HCT116 (cell line): ENCODE results near the gene TRPM8. TPM values are rescaled to one million over a fixed set of nuclear protein-coding genes. Genes with fewer than 3 reads are reported as not detected.

Experiments
- ATAC-seq: fragments of 200-7000 bp; cut with Tn5 transposase; 2 replicates; pipeline ENCODE4 v1.9.1; 2020; ENCODE audit warnings: mild to moderate bottlenecking, moderate library complexity
- BruUV-seq: library from RNA; stranded (reverse); fragments of 400-500 nt; replicated peaks from 2 replicates; lab custom pipeline; 2021; lab: Mats Ljungman, UMichigan
- CTCF ChIA-PET: fragments of 300-600 bp; sonication (Branson Sonifier 250); formaldehyde crosslinking; loops from one replicate; lab custom pipeline; 2021; ENCODE audit warnings: antibody characterized with exemption; lab: Charles Lee
- POLR2A ChIA-PET: fragments of 300-600, 350-600 bp; sonication (Branson Sonifier 250); formaldehyde crosslinking; loops from one replicate; lab custom pipeline; 2021; ENCODE audit warnings: antibody characterized with exemption; lab: Charles Lee
- RAD21 ChIA-PET, 2 experiments: fragments of 300-600 bp; sonication (Branson Sonifier 250); formaldehyde crosslinking; loops; one replicate each; lab custom pipeline; 2023; ENCODE audit warnings: low total read pairs in 2 of 2; ENCODE audit not compliant: uncharacterized antibody in 2 of 2, unreplicated experiment in 2 of 2, low non-redundant PET in 1 of 2; lab: Charles Lee
- DNase-seq: peaks from one replicate; pipeline ENCODE4 v3.0.0-alpha.2; 2010; ENCODE audit warnings: low read depth, low spot score
- H2AFZ ChIP-seq: fragments of 200-600 bp; shearing (Covaris generic), sonication (generic); 2 replicates; pipeline ENCODE4 v1.6.1; 2017; ENCODE audit warnings: low read depth, mixed run types, mixed read lengths, antibody characterized with exemption, low read length; ENCODE audit not compliant: poor library complexity, severe bottlenecking
- H3K27ac ChIP-seq: 2 replicates; pipeline ENCODE4 v1.5.1; 2012; ENCODE audit warnings: low read depth, low read length
- H3K27me3 ChIP-seq: fragments of 200-600 bp; sonication (generic); 2 replicates; pipeline ENCODE4 v1.6.1; 2016; ENCODE audit warnings: mixed run types, low read length, mixed read lengths; ENCODE audit not compliant: insufficient read depth
- H3K36me3 ChIP-seq, 2 experiments: fragments of 200-500 bp in 1 of 2; fragments of 200-600 bp in 1 of 2; sonication (Bioruptor generic) in 1 of 2; sonication (generic) in 1 of 2; 2 replicates each; pipeline versions ENCODE4 v1.5.1 to v1.6.1; 2014 to 2016; ENCODE audit warnings: low read length in 2 of 2, inconsistent platforms in 1 of 2, mixed read lengths in 1 of 2, mixed run types in 1 of 2; ENCODE audit not compliant: insufficient read depth in 2 of 2, control insufficient read depth in 1 of 2
- H3K4me1 ChIP-seq, 2 experiments: fragments of 200-600 bp in 1 of 2; sonication (generic) in 1 of 2; 2 replicates each; pipeline versions ENCODE4 v1.5.1 to v1.6.1; 2012 to 2017; ENCODE audit warnings: low read length in 2 of 2, inconsistent platforms in 1 of 2, mild to moderate bottlenecking in 1 of 2, mixed read lengths in 1 of 2, mixed run types in 1 of 2, moderate library complexity in 1 of 2; ENCODE audit not compliant: insufficient read depth in 2 of 2, control insufficient read depth in 1 of 2
- H3K4me2 ChIP-seq: fragments of 200-600 bp; sonication (generic); 2 replicates; pipeline ENCODE4 v1.6.1; 2017; ENCODE audit warnings: mixed run types, low read length, mixed read lengths
- H3K4me3 ChIP-seq, 2 experiments: fragments of 200-600 bp in 1 of 2; sonication (generic) in 1 of 2; replicated peaks in 1 of 2; 2 replicates each; pipeline ENCODE4 v1.5.1; 2011 to 2016; ENCODE audit warnings: low read length in 2 of 2, control low read depth in 1 of 2, low read depth in 1 of 2, mild to moderate bottlenecking in 1 of 2, mixed read lengths in 1 of 2, mixed run types in 1 of 2
- H3K79me2 ChIP-seq: fragments of 200-600 bp; sonication (generic); 2 replicates; pipeline ENCODE4 v1.6.1; 2017; ENCODE audit warnings: mild to moderate bottlenecking, mixed run types, low read length, moderate library complexity, mixed read lengths; ENCODE audit not compliant: insufficient read depth
- H3K9ac ChIP-seq: fragments of 200-600 bp; sonication (generic); 2 replicates; pipeline ENCODE4 v1.6.1; 2016; ENCODE audit warnings: low read length, mixed read lengths
- H3K9me2 ChIP-seq: fragments of 200-600 bp; sonication (generic), shearing (Covaris generic); 2 replicates; pipeline ENCODE4 v1.6.1; 2017; ENCODE audit warnings: mixed run types, mild to moderate bottlenecking, moderate library complexity; ENCODE audit not compliant: insufficient read depth
- H3K9me3 ChIP-seq, 2 experiments: fragments of 200-500 bp in 1 of 2; fragments of 200-600 bp in 1 of 2; sonication (Bioruptor generic) in 1 of 2; sonication (generic) in 1 of 2; 2 replicates each; pipeline ENCODE4 v1.6.1; 2014 to 2017; ENCODE audit warnings: low read length in 2 of 2, mixed read lengths in 2 of 2, inconsistent platforms in 1 of 2, low read depth in 1 of 2, mild to moderate bottlenecking in 1 of 2, mixed run types in 1 of 2, moderate library complexity in 1 of 2; ENCODE audit not compliant: control insufficient read depth in 1 of 2, insufficient read depth in 1 of 2
- H4K20me1 ChIP-seq: fragments of 200-600 bp; sonication (generic), shearing (Covaris generic); 2 replicates; pipeline ENCODE4 v1.6.1; 2017; ENCODE audit warnings: mixed run types, mild to moderate bottlenecking, moderate library complexity; ENCODE audit not compliant: insufficient read depth
- CEBPB ChIP-seq: IDR thresholded peaks from 2 replicates; pipeline ENCODE4 v1.6.1; 2012; ENCODE audit warnings: low read depth
- EGR1 ChIP-seq: IDR thresholded peaks from 2 replicates; pipeline ENCODE4 v1.6.1; 2012; ENCODE audit warnings: low read depth
- ELF1 ChIP-seq: IDR thresholded peaks from 2 replicates; pipeline ENCODE4 v1.6.1; 2012; ENCODE audit warnings: low read depth, borderline replicate concordance
- EZH2 ChIP-seq: fragments of 200-600 bp; sonication (generic); IDR thresholded peaks from 2 replicates; pipeline ENCODE4 v1.6.1; 2017; ENCODE audit warnings: antibody characterized with exemption, mixed run types
- EZH2phosphoT487 ChIP-seq: fragments of 200-600 bp; IDR thresholded peaks from 2 replicates; pipeline ENCODE4 v1.6.1; 2018; ENCODE audit warnings: antibody characterized with exemption, borderline replicate concordance
- FOSL1 ChIP-seq: IDR thresholded peaks from 2 replicates; pipeline ENCODE4 v1.6.1; 2012; ENCODE audit warnings: low read depth
- JUND ChIP-seq: IDR thresholded peaks from 2 replicates; pipeline ENCODE4 v1.6.1; 2012
- POLR2AphosphoS5 ChIP-seq: IDR thresholded peaks from 2 replicates; pipeline ENCODE4 v1.6.1; 2011; ENCODE audit warnings: mild to moderate bottlenecking, low read depth, low read length, moderate library complexity
- RAD21 ChIP-seq: IDR thresholded peaks from 2 replicates; pipeline ENCODE4 v1.6.1; 2012; ENCODE audit warnings: low read depth, mild to moderate bottlenecking
- SP1 ChIP-seq: IDR thresholded peaks from 2 replicates; pipeline ENCODE4 v1.6.1; 2012; ENCODE audit warnings: low read depth
- YY1 ChIP-seq: IDR thresholded peaks from 2 replicates; pipeline ENCODE4 v1.6.1; 2011; ENCODE audit warnings: low read length, low read depth, moderate library complexity, mild to moderate bottlenecking; ENCODE audit not compliant: insufficient replicate concordance; ENCODE audit errors: extremely low read depth
- ZBTB33 ChIP-seq: IDR thresholded peaks from 2 replicates; pipeline ENCODE4 v1.6.1; 2011; ENCODE audit warnings: mild to moderate bottlenecking, low read length, moderate library complexity; ENCODE audit not compliant: insufficient replicate concordance; ENCODE audit errors: extremely low read depth
- ZFX ChIP-seq: fragments of 450-650 bp; IDR thresholded peaks from 2 replicates; pipeline ENCODE4 v1.6.1; 2017
- intact Hi-C: fragments of 100-400 bp; cut with micrococcal nuclease; formaldehyde crosslinking; loops from 2 replicates; pipeline ENCODE4 v1.10.0; 2022
- total RNA-seq: library from RNA; stranded (reverse); gene quantifications from one replicate; pipeline ENCODE4 v1.2.1, GENCODE V29; 2021; ENCODE audit not compliant: unreplicated experiment
- TF ChIP-seq, protein P1 (sequence below): IDR thresholded peaks from 2 replicates; pipeline ENCODE4 v1.6.1; 2012; ENCODE audit warnings: low read depth
- TF ChIP-seq, protein P2 (sequence below): IDR thresholded peaks from 2 replicates; pipeline ENCODE4 v1.6.1; 2012

Gene TRPM8
- total RNA-seq, 1 experiment from 2014 or later, result 0.39 TPM

GRCh38 chr2:233952335-233952734, 35.2 kb downstream of the TRPM8 start:
- RAD21 ChIA-PET, result no interaction called here
- CTCF ChIA-PET, result no interaction called here

GRCh38 chr2:233953087-233953801, 36.1 kb downstream of the TRPM8 start:
- Histone ChIP-seq H3K27me3 (peaks cover 12% of the 10 kb centered on the region; the same call in 1 of the 2 replicates), H3K9me2 (no peaks in the 10 kb centered on the region), H3K4me3 (no peak overlapping the region), H2AFZ (no peak overlapping the region), H3K36me3 (no peaks in the 10 kb centered on the region), H3K79me2 (no peaks in the 10 kb centered on the region), H3K27ac (no peak overlapping the region), H3K9me3 (no peaks in the 10 kb centered on the region), H3K9ac (no peak overlapping the region), H3K4me1 (no peaks in the 10 kb centered on the region), H4K20me1 (no peaks in the 10 kb centered on the region), H3K4me2 (no peak overlapping the region)
- no TSS peak for BruUV-seq
- intact Hi-C loops, result no loop called here
- ATAC-seq (no peak), DNase-seq (no peak)
- CTCF ChIA-PET, result no interaction called here
- POLR2A ChIA-PET, result no interaction called here
- RAD21 ChIA-PET, result no interaction called here
- TF ChIP-seq ZBTB33 (no peak), RAD21 (no peak), ELF1 (no peak), EZH2phosphoT487 (no peak), CEBPB (no peak), EGR1 (no peak), EZH2 (no peak), SP1 (no peak), ZFX (no peak), JUND (no peak), FOSL1 (no peak)
- TF ChIP-seq, protein P1, sequence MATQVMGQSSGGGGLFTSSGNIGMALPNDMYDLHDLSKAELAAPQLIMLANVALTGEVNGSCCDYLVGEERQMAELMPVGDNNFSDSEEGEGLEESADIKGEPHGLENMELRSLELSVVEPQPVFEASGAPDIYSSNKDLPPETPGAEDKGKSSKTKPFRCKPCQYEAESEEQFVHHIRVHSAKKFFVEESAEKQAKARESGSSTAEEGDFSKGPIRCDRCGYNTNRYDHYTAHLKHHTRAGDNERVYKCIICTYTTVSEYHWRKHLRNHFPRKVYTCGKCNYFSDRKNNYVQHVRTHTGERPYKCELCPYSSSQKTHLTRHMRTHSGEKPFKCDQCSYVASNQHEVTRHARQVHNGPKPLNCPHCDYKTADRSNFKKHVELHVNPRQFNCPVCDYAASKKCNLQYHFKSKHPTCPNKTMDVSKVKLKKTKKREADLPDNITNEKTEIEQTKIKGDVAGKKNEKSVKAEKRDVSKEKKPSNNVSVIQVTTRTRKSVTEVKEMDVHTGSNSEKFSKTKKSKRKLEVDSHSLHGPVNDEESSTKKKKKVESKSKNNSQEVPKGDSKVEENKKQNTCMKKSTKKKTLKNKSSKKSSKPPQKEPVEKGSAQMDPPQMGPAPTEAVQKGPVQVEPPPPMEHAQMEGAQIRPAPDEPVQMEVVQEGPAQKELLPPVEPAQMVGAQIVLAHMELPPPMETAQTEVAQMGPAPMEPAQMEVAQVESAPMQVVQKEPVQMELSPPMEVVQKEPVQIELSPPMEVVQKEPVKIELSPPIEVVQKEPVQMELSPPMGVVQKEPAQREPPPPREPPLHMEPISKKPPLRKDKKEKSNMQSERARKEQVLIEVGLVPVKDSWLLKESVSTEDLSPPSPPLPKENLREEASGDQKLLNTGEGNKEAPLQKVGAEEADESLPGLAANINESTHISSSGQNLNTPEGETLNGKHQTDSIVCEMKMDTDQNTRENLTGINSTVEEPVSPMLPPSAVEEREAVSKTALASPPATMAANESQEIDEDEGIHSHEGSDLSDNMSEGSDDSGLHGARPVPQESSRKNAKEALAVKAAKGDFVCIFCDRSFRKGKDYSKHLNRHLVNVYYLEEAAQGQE, result no peak

More at GRCh38 chr2:233952335-233952734, 35.2 kb downstream of the TRPM8 start:
- no peak overlapping the region for H2AFZ ChIP-seq
- DNase-seq (no peak), ATAC-seq (no peak)
- POLR2A ChIA-PET, result no interaction called here
- no peak overlapping the region for H3K9ac ChIP-seq
- H3K27ac ChIP-seq, result no peak overlapping the region
- H3K4me1 ChIP-seq, result no peaks in the 10 kb centered on the region
- TF ChIP-seq POLR2AphosphoS5 (no peak), EZH2 (no peak), ZFX (no peak), YY1 (no peak), SP1 (no peak), FOSL1 (no peak), ELF1 (no peak)
- TF ChIP-seq, protein P2, sequence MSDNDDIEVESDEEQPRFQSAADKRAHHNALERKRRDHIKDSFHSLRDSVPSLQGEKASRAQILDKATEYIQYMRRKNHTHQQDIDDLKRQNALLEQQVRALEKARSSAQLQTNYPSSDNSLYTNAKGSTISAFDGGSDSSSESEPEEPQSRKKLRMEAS, result no peak
- no TSS peak for BruUV-seq
- no peak overlapping the region for H3K4me3 ChIP-seq
- no peak overlapping the region for H3K4me2 ChIP-seq
- peaks cover 12% of the 10 kb centered on the region; the same call in 1 of the 2 replicates for H3K27me3 ChIP-seq
- no peaks in the 10 kb centered on the region for H3K9me3 ChIP-seq
- H3K79me2 ChIP-seq, result no peaks in the 10 kb centered on the region
- intact Hi-C loops, result no loop called here
- H3K36me3 ChIP-seq, result no peaks in the 10 kb centered on the region
- H4K20me1 ChIP-seq, result no peaks in the 10 kb centered on the region
- no peaks in the 10 kb centered on the region for H3K9me2 ChIP-seq
